Fibroblast of lung (primary cell): ENCODE measurements around the gene ADGRB3. TPM values are rescaled to one million over a fixed set of nuclear protein-coding genes. Genes with fewer than 3 reads are reported as not detected.
A peak's percentile ranks its signal among the peaks of the same experiment; 100 is the strongest.

Experiments used
- DNase-seq, 2 donors: peaks; one replicate each; pipeline versions ENCODE4 v3.0.0 to v3.0.0-alpha.2; 2010; ENCODE audit warnings: low read depth in 2 of 2
- H2AFZ ChIP-seq: 2 replicates; pipeline ENCODE4 v1.5.1; 2012; ENCODE audit warnings: low read length, control low read depth, inconsistent platforms
- H3K27ac ChIP-seq: 2 replicates; pipeline ENCODE4 v1.5.1; 2011; ENCODE audit warnings: low read length, control low read depth; ENCODE audit not compliant: insufficient read depth
- H3K27me3 ChIP-seq: 2 replicates; pipeline ENCODE4 v1.5.1; 2011; ENCODE audit warnings: mild to moderate bottlenecking, low read length; ENCODE audit not compliant: control insufficient read depth, insufficient read depth
- H3K36me3 ChIP-seq: 2 replicates; pipeline ENCODE4 v1.5.1; 2011; ENCODE audit warnings: low read length; ENCODE audit not compliant: control insufficient read depth, insufficient read depth
- H3K4me1 ChIP-seq: 2 replicates; pipeline ENCODE4 v1.5.1; 2011; ENCODE audit warnings: low read length; ENCODE audit not compliant: control insufficient read depth, insufficient read depth; ENCODE audit errors: extremely low read depth
- H3K4me2 ChIP-seq: 2 replicates; pipeline ENCODE4 v1.5.1; 2011; ENCODE audit warnings: low read length, control low read depth; ENCODE audit not compliant: insufficient read depth; ENCODE audit errors: extremely low read depth
- H3K4me3 ChIP-seq, 4 experiments: fragments of 200-600 bp in 1 of 4; sonication (generic) in 1 of 4; replicated peaks in 1 of 4; 2 replicates each; pipeline ENCODE4 v1.5.1; 2011 to 2016; ENCODE audit warnings: low read length in 4 of 4, low read depth in 3 of 4, mild to moderate bottlenecking in 3 of 4, control low read depth in 2 of 4, inconsistent platforms in 1 of 4, mixed read lengths in 1 of 4; ENCODE audit not compliant: insufficient read depth in 1 of 4; ENCODE audit errors: control extremely low read depth in 1 of 4
- H3K79me2 ChIP-seq: 2 replicates; pipeline ENCODE4 v1.5.1; 2012; ENCODE audit warnings: mild to moderate bottlenecking, low read length, inconsistent platforms; ENCODE audit not compliant: control insufficient read depth, insufficient read depth
- H3K9ac ChIP-seq: 2 replicates; pipeline ENCODE4 v1.5.1; 2011; ENCODE audit warnings: mild to moderate bottlenecking, low read length, control low read depth; ENCODE audit not compliant: insufficient read depth
- H3K9me3 ChIP-seq: 2 replicates; pipeline ENCODE4 v1.5.1; 2012; ENCODE audit warnings: low read depth, low read length; ENCODE audit not compliant: control insufficient read depth, insufficient read depth
- H4K20me1 ChIP-seq: 2 replicates; pipeline ENCODE4 v1.5.1; 2011; ENCODE audit warnings: low read length; ENCODE audit not compliant: control insufficient read depth, insufficient read depth; ENCODE audit errors: extremely low read depth
- CTCF ChIP-seq, 2 donors: IDR thresholded peaks in 1 of 2; conservative IDR thresholded peaks in 1 of 2; 1 replicate in 1 of 2; 2 replicates in 1 of 2; pipeline ENCODE4 v1.5.1; 2011 to 2012; ENCODE audit warnings: low read length in 2 of 2, control low read depth in 1 of 2, inconsistent platforms in 1 of 2, low read depth in 1 of 2, mild to moderate bottlenecking in 1 of 2
- EZH2 ChIP-seq: IDR thresholded peaks from 2 replicates; pipeline ENCODE4 v1.5.1; 2012; ENCODE audit warnings: low read length, control low read depth, mild to moderate bottlenecking; ENCODE audit errors: missing control alignments
- polyA minus RNA-seq: library from RNA; depleted of rRNA, polyadenylated mRNA; stranded (reverse); fragments of >200 nt; gene quantifications from 2 replicates; pipeline ENCODE4 v1.2.3, GENCODE V29; 2011; ENCODE audit warnings: low replicate concordance
- polyA plus RNA-seq, 2 donors: library from polyadenylated mRNA; depleted of rRNA in 1 of 2; stranded (reverse) in 1 of 2; unstranded in 1 of 2; fragments of >200 nt; gene quantifications; 2 replicates each; pipeline ENCODE4 v1.2.1, GENCODE V29; 2011 to 2012; ENCODE audit warnings: missing spikeins in 1 of 2
- total RNA-seq: library from RNA; depleted of rRNA; stranded (reverse); fragments of >200 nt; gene quantifications from 2 replicates; pipeline ENCODE4 v1.2.1, GENCODE V29; 2014

ADGRB3 gene
- total RNA-seq (0.33 and 0.77 TPM in 2 replicates), polyA plus RNA-seq (0.01 TPM in 1 of 2 replicates, not detected in the other), polyA minus RNA-seq (not detected in 2 replicates)
- polyA plus RNA-seq (2012): not detected in 2 replicates

GRCh38 chr6:68634726-68635411, at the start of gene ADGRB3:
Gene ADGRB3, plus strand, starts transcription at chr6:68635282. Its CDS starts 3,394 bp downstream, at chr6:68638676.
- no peaks in the 10 kb centered on the region for H3K79me2 ChIP-seq
- no peaks in the 10 kb centered on the region for H3K36me3 ChIP-seq
- no peaks in the 10 kb centered on the region for H3K9me3 ChIP-seq
- no peak within 1 kb of the TSS for H3K9ac ChIP-seq
- no peaks in the 10 kb centered on the region for H4K20me1 ChIP-seq
- H3K27ac ChIP-seq: no peak within 1 kb of the TSS
- peaks cover 11% of the 10 kb centered on the region for H3K27me3 ChIP-seq
- DNase-seq: peak; percentile 68 to 83
- H3K4me2 ChIP-seq: peak within 1 kb of the TSS; percentile 95
- TF ChIP-seq CTCF (conservative IDR thresholded peaks at IDR 0.05 in 1 of 2, IDR thresholded peaks at IDR 0.05 in 1 of 2; ENCODE audit: low read depth in 1 of 2, low read length in 2 of 2) (peak in 1 of 2 donors; percentile 15), EZH2 (no peak)
- no peaks in the 10 kb centered on the region for H3K4me1 ChIP-seq
- H2AFZ ChIP-seq: peak within 1 kb of the TSS; percentile 83
- peak within 1 kb of the TSS; percentile 63 to 91 (median 68) for H3K4me3 ChIP-seq

GRCh38 chr6:68593558-68593957, 41.5 kb upstream of the ADGRB3 start:
- TF ChIP-seq CTCF (conservative IDR thresholded peaks at IDR 0.05 in 1 of 2, IDR thresholded peaks at IDR 0.05 in 1 of 2; ENCODE audit: low read depth in 1 of 2, low read length in 2 of 2) (no peak), EZH2 (no peak)
- no peak for DNase-seq
- Histone ChIP-seq H3K36me3 (no peaks in the 10 kb centered on the region), H3K4me3 (no peak overlapping the region), H3K9ac (no peak overlapping the region), H3K9me3 (no peaks in the 10 kb centered on the region), H3K79me2 (no peaks in the 10 kb centered on the region), H2AFZ (no peak overlapping the region), H3K4me2 (no peak overlapping the region), H3K27ac (no peak overlapping the region), H3K4me1 (no peaks in the 10 kb centered on the region), H4K20me1 (no peaks in the 10 kb centered on the region), H3K27me3 (no peaks in the 10 kb centered on the region)

GRCh38 chr6:68597642-68598041, 37.4 kb upstream of the ADGRB3 start:
- Histone ChIP-seq H3K9ac (no peak overlapping the region), H3K27me3 (no peaks in the 10 kb centered on the region), H3K4me3 (no peak overlapping the region), H3K36me3 (no peaks in the 10 kb centered on the region), H4K20me1 (no peaks in the 10 kb centered on the region), H2AFZ (no peak overlapping the region), H3K27ac (no peak overlapping the region), H3K9me3 (no peaks in the 10 kb centered on the region), H3K4me1 (no peaks in the 10 kb centered on the region), H3K79me2 (no peaks in the 10 kb centered on the region), H3K4me2 (no peak overlapping the region)
- DNase-seq: no peak
- TF ChIP-seq EZH2: no peak
- no peak for TF ChIP-seq CTCF (conservative IDR thresholded peaks at IDR 0.05 in 1 of 2, IDR thresholded peaks at IDR 0.05 in 1 of 2; ENCODE audit: low read depth in 1 of 2, low read length in 2 of 2)
